COLO668 (cell line): ENCODE results near the gene TIPARP.

ENCODE experiments used
- DNase-seq: peaks from one replicate; lab custom pipeline; 2025; ENCODE audit not compliant: unreplicated experiment; lab: John Stamatoyannopoulos, UW

The TIPARP gene

GRCh38 chr3:156675830-156676767, 1.7 kb downstream of the TIPARP start:
- DNase-seq: peak; percentile 34

- DNase-seq: no peak
Measured at GRCh38 chr3:156676768-156677479, 2.5 kb downstream of the TIPARP start.

- no peak for DNase-seq
Measured at GRCh38 chr3:156677536-156677935, 3.1 kb downstream of the TIPARP start.

- no peak for DNase-seq
Measured at GRCh38 chr3:156678197-156678596, 3.8 kb downstream of the TIPARP start.

- DNase-seq: no peak
Measured at GRCh38 chr3:156680243-156680914, 6.0 kb downstream of the TIPARP start.

- DNase-seq: peak; percentile 68
Measured at GRCh38 chr3:156681002-156681401, 6.6 kb downstream of the TIPARP start.

GRCh38 chr3:156682501-156682900, 8.1 kb downstream of the TIPARP start:
- no peak for DNase-seq

GRCh38 chr3:156682963-156683362, 8.6 kb downstream of the TIPARP start:
- no peak for DNase-seq

- DNase-seq: no peak
Measured at GRCh38 chr3:156685198-156685597, 10.8 kb downstream of the TIPARP start.

- DNase-seq: no peak
Measured at GRCh38 chr3:156685752-156686151, 11.4 kb downstream of the TIPARP start.

GRCh38 chr3:156687023-156687422, 12.6 kb downstream of the TIPARP start:
- no peak for DNase-seq

GRCh38 chr3:156688632-156689452, 14.5 kb downstream of the TIPARP start:
- DNase-seq: no peak

- no peak for DNase-seq
Measured at GRCh38 chr3:156689608-156690007, 15.2 kb downstream of the TIPARP start.

- no peak for DNase-seq
Measured at GRCh38 chr3:156691920-156692319, 17.5 kb downstream of the TIPARP start.

- DNase-seq: no peak
Measured at GRCh38 chr3:156693166-156693565, 18.8 kb downstream of the TIPARP start.

- no peak for DNase-seq
Measured at GRCh38 chr3:156694536-156694935, 20.1 kb downstream of the TIPARP start.

- no peak for DNase-seq
Measured at GRCh38 chr3:156702367-156702766, 28.0 kb downstream of the TIPARP start.

GRCh38 chr3:156704370-156705036, 30.1 kb downstream of the TIPARP start:
- no peak for DNase-seq

- DNase-seq: no peak
Measured at GRCh38 chr3:156705761-156706616, 31.6 kb downstream of the TIPARP start.
